ENCODE measurements around the gene MAMLD1.

Gene MAMLD1

GRCh38 chrX:150460063-150460462 lies 96.9 kb downstream of the MAMLD1 start:
- TF ChIP-seq JUND (IDR thresholded peaks at IDR 0.05; ENCODE audit: low read depth), result no peak
- DNase-seq (ENCODE audit: low read depth in 1 of 2, low spot score in 1 of 2), result no peak
- in situ Hi-C loops (cut with HindIII; ENCODE audit: low pct_unique_long_range_greater_than_20kb, low sequenced_read_pairs), result no loop called here

- TF ChIP-seq JUND (IDR thresholded peaks at IDR 0.05; ENCODE audit: low read depth), result no peak
- no peak for DNase-seq (ENCODE audit: low read depth in 1 of 2, low spot score in 1 of 2)
- in situ Hi-C loops (cut with HindIII; ENCODE audit: low pct_unique_long_range_greater_than_20kb, low sequenced_read_pairs), result no loop called here
Observed at GRCh38 chrX:150460781-150461180, 97.7 kb downstream of the MAMLD1 start.

- in situ Hi-C loops (cut with HindIII; ENCODE audit: low pct_unique_long_range_greater_than_20kb, low sequenced_read_pairs), result no loop called here
- no peak for TF ChIP-seq JUND (IDR thresholded peaks at IDR 0.05; ENCODE audit: low read depth)
- DNase-seq (ENCODE audit: low read depth in 1 of 2, low spot score in 1 of 2), result no peak
Observed at GRCh38 chrX:150463566-150463965, 100.4 kb downstream of the MAMLD1 start.

GRCh38 chrX:150464001-150464400 lies 100.9 kb downstream of the MAMLD1 start:
- no peak for DNase-seq (ENCODE audit: low read depth in 1 of 2, low spot score in 1 of 2)
- in situ Hi-C loops (cut with HindIII; ENCODE audit: low pct_unique_long_range_greater_than_20kb, low sequenced_read_pairs), result no loop called here
- TF ChIP-seq JUND (IDR thresholded peaks at IDR 0.05; ENCODE audit: low read depth), result no peak

GRCh38 chrX:150465326-150465725 lies 102.2 kb downstream of the MAMLD1 start:
- no peak for DNase-seq (ENCODE audit: low read depth in 1 of 2, low spot score in 1 of 2)
- in situ Hi-C loops (cut with HindIII; ENCODE audit: low pct_unique_long_range_greater_than_20kb, low sequenced_read_pairs), result no loop called here

GRCh38 chrX:150465881-150466775 lies 103.0 kb downstream of the MAMLD1 start:
- in situ Hi-C loops (cut with HindIII; ENCODE audit: low pct_unique_long_range_greater_than_20kb, low sequenced_read_pairs), result no loop called here
- no peak for TF ChIP-seq JUND (IDR thresholded peaks at IDR 0.05; ENCODE audit: low read depth)
- DNase-seq (ENCODE audit: low read depth in 1 of 2, low spot score in 1 of 2), result no peak

More at GRCh38 chrX:150465326-150465725, 102.2 kb downstream of the MAMLD1 start:
- no peak for TF ChIP-seq JUND (IDR thresholded peaks at IDR 0.05; ENCODE audit: low read depth)

GRCh38 chrX:150472306-150472705 lies 109.2 kb downstream of the MAMLD1 start:
- in situ Hi-C loops (cut with HindIII; ENCODE audit: low pct_unique_long_range_greater_than_20kb, low sequenced_read_pairs), result no loop called here
- DNase-seq (ENCODE audit: low read depth in 1 of 2, low spot score in 1 of 2), result no peak
- TF ChIP-seq JUND (IDR thresholded peaks at IDR 0.05; ENCODE audit: low read depth), result no peak

GRCh38 chrX:150473371-150473770 lies 110.3 kb downstream of the MAMLD1 start:
- no peak for DNase-seq (ENCODE audit: low read depth in 1 of 2, low spot score in 1 of 2)
- in situ Hi-C loops (cut with HindIII; ENCODE audit: low pct_unique_long_range_greater_than_20kb, low sequenced_read_pairs), result no loop called here
- no peak for TF ChIP-seq JUND (IDR thresholded peaks at IDR 0.05; ENCODE audit: low read depth)

GRCh38 chrX:150475461-150475860 lies 112.3 kb downstream of the MAMLD1 start:
- in situ Hi-C loops (cut with HindIII; ENCODE audit: low pct_unique_long_range_greater_than_20kb, low sequenced_read_pairs), result no loop called here
- no peak for TF ChIP-seq JUND (IDR thresholded peaks at IDR 0.05; ENCODE audit: low read depth)
- DNase-seq (ENCODE audit: low read depth in 1 of 2, low spot score in 1 of 2), result no peak

- TF ChIP-seq JUND (IDR thresholded peaks at IDR 0.05; ENCODE audit: low read depth), result no peak
- DNase-seq (ENCODE audit: low read depth in 1 of 2, low spot score in 1 of 2), result no peak
- in situ Hi-C loops (cut with HindIII; ENCODE audit: low pct_unique_long_range_greater_than_20kb, low sequenced_read_pairs), result no loop called here
Observed at GRCh38 chrX:150476164-150476699, 113.1 kb downstream of the MAMLD1 start.

GRCh38 chrX:150477371-150477770 lies 114.3 kb downstream of the MAMLD1 start:
- TF ChIP-seq JUND (IDR thresholded peaks at IDR 0.05; ENCODE audit: low read depth), result no peak
- no peak for DNase-seq (ENCODE audit: low read depth in 1 of 2, low spot score in 1 of 2)
- in situ Hi-C loops (cut with HindIII; ENCODE audit: low pct_unique_long_range_greater_than_20kb, low sequenced_read_pairs), result no loop called here

- in situ Hi-C loops (cut with HindIII; ENCODE audit: low pct_unique_long_range_greater_than_20kb, low sequenced_read_pairs), result no loop called here
- no peak for DNase-seq (ENCODE audit: low read depth in 1 of 2, low spot score in 1 of 2)
- TF ChIP-seq JUND (IDR thresholded peaks at IDR 0.05; ENCODE audit: low read depth), result no peak
Observed at GRCh38 chrX:150478496-150479492, 115.7 kb downstream of the MAMLD1 start.
